Measurements from ENCODE around the gene CSGALNACT2. TPM values are rescaled to one million over a fixed set of nuclear protein-coding genes. Genes with fewer than 3 reads are reported as not detected.

CSGALNACT2 gene
- total RNA-seq, 1 experiment from 2014 or later: 22.3 TPM

GRCh38 chr10:43151371-43151770 lies 13.1 kb downstream of the CSGALNACT2 start:
- no peak for ATAC-seq
- Histone ChIP-seq H3K9me3 (ENCODE audit: control insufficient read depth, insufficient read depth, low read depth, low read length) (peaks cover 5% of the 10 kb centered on the region; the same call in 1 of the 2 replicates), H3K4me3 (ENCODE audit: low read depth in 2 of 2, low read length in 2 of 2) (no peak overlapping the region), H3K27ac (ENCODE audit: low read length) (no peak overlapping the region), H3K27me3 (ENCODE audit: control insufficient read depth, insufficient read depth, low read length) (no peaks in the 10 kb centered on the region), H3K4me1 (ENCODE audit: control insufficient read depth, insufficient read depth, low read length) (peaks cover 4% of the 10 kb centered on the region), H3K36me3 (ENCODE audit: control insufficient read depth, insufficient read depth, low read length) (no peaks in the 10 kb centered on the region)
- no peak for DNase-seq (ENCODE audit: low read depth, low spot score)
- in situ Hi-C loops (cut with HindIII; ENCODE audit: low pct_unique_long_range_greater_than_20kb, low sequenced_read_pairs): no loop called here
- CTCF ChIA-PET: no interaction called here
- intact Hi-C loops (cut with micrococcal nuclease; ENCODE audit: unreplicated experiment): no loop called here
- POLR2A ChIA-PET: no interaction called here
- TF ChIP-seq TCF7L2 (IDR thresholded peaks at IDR 0.05; ENCODE audit: low read depth, low read length): no peak
- no TSS peak for BruUV-seq (replicated peaks)

- POLR2A ChIA-PET: no interaction called here
- Histone ChIP-seq H3K27me3 (ENCODE audit: control insufficient read depth, insufficient read depth, low read length) (no peaks in the 10 kb centered on the region), H3K27ac (ENCODE audit: low read length) (no peak overlapping the region), H3K4me3 (ENCODE audit: low read depth in 2 of 2, low read length in 2 of 2) (no peak overlapping the region), H3K9me3 (ENCODE audit: control insufficient read depth, insufficient read depth, low read depth, low read length) (no peaks in the 10 kb centered on the region), H3K4me1 (ENCODE audit: control insufficient read depth, insufficient read depth, low read length) (peaks cover 7% of the 10 kb centered on the region), H3K36me3 (ENCODE audit: control insufficient read depth, insufficient read depth, low read length) (no peaks in the 10 kb centered on the region)
- in situ Hi-C loops (cut with HindIII; ENCODE audit: low pct_unique_long_range_greater_than_20kb, low sequenced_read_pairs) (no loop called here), intact Hi-C loops (cut with micrococcal nuclease; ENCODE audit: unreplicated experiment) (no loop called here)
- ATAC-seq (no peak), DNase-seq (ENCODE audit: low read depth, low spot score) (no peak)
- BruUV-seq (replicated peaks): no TSS peak
- CTCF ChIA-PET: no interaction called here
- TF ChIP-seq CTCF (IDR thresholded peaks at IDR 0.05): no peak
Observed at GRCh38 chr10:43153901-43154300, 15.7 kb downstream of the CSGALNACT2 start.

- ChIA-PET POLR2A (no interaction called here), CTCF (no interaction called here)
- H3K4me3 ChIP-seq (ENCODE audit: low read depth in 2 of 2, low read length in 2 of 2): no peak overlapping the region
- H3K36me3 ChIP-seq (ENCODE audit: control insufficient read depth, insufficient read depth, low read length): no peaks in the 10 kb centered on the region
- peaks cover 7% of the 10 kb centered on the region for H3K4me1 ChIP-seq (ENCODE audit: control insufficient read depth, insufficient read depth, low read length)
- no peaks in the 10 kb centered on the region for H3K9me3 ChIP-seq (ENCODE audit: control insufficient read depth, insufficient read depth, low read depth, low read length)
- H3K27ac ChIP-seq (ENCODE audit: low read length): no peak overlapping the region
- intact Hi-C loops (cut with micrococcal nuclease; ENCODE audit: unreplicated experiment) (no loop called here), in situ Hi-C loops (cut with HindIII; ENCODE audit: low pct_unique_long_range_greater_than_20kb, low sequenced_read_pairs) (no loop called here)
- TF ChIP-seq POLR2AphosphoS5 (IDR thresholded peaks at IDR 0.05; ENCODE audit: low read depth, low read length) (no peak), SIN3A (IDR thresholded peaks at IDR 0.05; ENCODE audit: borderline replicate concordance, insufficient read depth, low read depth, low read length) (no peak), TCF7L2 (IDR thresholded peaks at IDR 0.05; ENCODE audit: low read depth, low read length) (no peak), REST (IDR thresholded peaks at IDR 0.05; ENCODE audit: insufficient read depth in 1 of 2, low read depth in 2 of 2, low read length in 1 of 2) (no peak), CTCF (IDR thresholded peaks at IDR 0.05) (no peak)
- DNase-seq (ENCODE audit: low read depth, low spot score) (no peak), ATAC-seq (no peak)
- no peaks in the 10 kb centered on the region for H3K27me3 ChIP-seq (ENCODE audit: control insufficient read depth, insufficient read depth, low read length)
- BruUV-seq (replicated peaks): no TSS peak
Observed at GRCh38 chr10:43155221-43155620, 17.0 kb downstream of the CSGALNACT2 start.

Measured in Panc1 (cell line).